GM23248 (cell line): ENCODE data around the gene PDCD4.

ENCODE experiments used
- EZH2 ChIP-seq: fragments of 200-600 bp; sonication (generic); IDR thresholded peaks from 2 replicates; pipeline ENCODE4 v1.6.1; 2018; ENCODE audit warnings: antibody characterized with exemption, mild to moderate bottlenecking; ENCODE audit not compliant: insufficient read depth, poor library complexity, severe bottlenecking
- EZH2phosphoT487 ChIP-seq: fragments of 200-600 bp; sonication (generic); IDR thresholded peaks from 2 replicates; pipeline ENCODE4 v1.6.1; 2018; ENCODE audit warnings: antibody characterized with exemption, moderate library complexity, mild to moderate bottlenecking, low read depth; ENCODE audit not compliant: insufficient read depth

- TF ChIP-seq EZH2 (no peak), EZH2phosphoT487 (no peak)
Observed at GRCh38 chr10:110863361-110863760, 8.4 kb upstream of the PDCD4 start.
